ENCODE measurements around the gene CEP57. TPM values are rescaled to one million over a fixed set of nuclear protein-coding genes. Genes with fewer than 3 reads are reported as not detected.

CEP57 gene
- total RNA-seq, 1 donor from 2014 or later, result 33.8 TPM

- Histone ChIP-seq H3K4me3 (no peak overlapping the region), H3K4me1 (no peaks in the 10 kb centered on the region), H3K27ac (no peak overlapping the region), H3K36me3 (peaks cover 98% of the 10 kb centered on the region), H3K9me3 (no peaks in the 10 kb centered on the region), H3K27me3 (no peaks in the 10 kb centered on the region)
- DNase-seq (no peak), ATAC-seq (no peak)
- no peak for TF ChIP-seq CTCF (IDR thresholded peaks at IDR 0.05)
- intact Hi-C loops (cut with DNase I), result no loop called here
Observed at GRCh38 chr11:95780544-95780943, 9.8 kb upstream of the CEP57 start.

GRCh38 chr11:95788921-95789505, 1.3 kb upstream of the CEP57 start:
- Histone ChIP-seq H3K9me3 (no peaks in the 10 kb centered on the region), H3K27me3 (no peaks in the 10 kb centered on the region), H3K4me1 (peaks cover 21% of the 10 kb centered on the region), H3K36me3 (peaks cover 38% of the 10 kb centered on the region), H3K4me3 (peak overlapping the region; percentile 86), H3K27ac (peak overlapping the region; percentile 99)
- no peak for ATAC-seq
- intact Hi-C loops (cut with DNase I), result no loop called here
- TF ChIP-seq CTCF (IDR thresholded peaks at IDR 0.05), result peak; percentile 8
- no peak for DNase-seq

GRCh38 chr11:95789506-95790122, 684 bp upstream of the CEP57 start, which contains the start of gene FAM76B:
FAM76B (minus strand) TSS chr11:95789782; CDS start chr11:95789478, 304 bp downstream.
- no peaks in the 10 kb centered on the region for H3K9me3 ChIP-seq

GRCh38 chr11:95790933-95791708, 823 bp downstream of the CEP57 start:
- Histone ChIP-seq H3K36me3 (peaks cover 18% of the 10 kb centered on the region), H3K9me3 (no peaks in the 10 kb centered on the region), H3K4me1 (peaks cover 21% of the 10 kb centered on the region), H3K27ac (peak overlapping the region; percentile 99), H3K27me3 (no peaks in the 10 kb centered on the region), H3K4me3 (peak overlapping the region; percentile 86)
- intact Hi-C loops (cut with DNase I), result no loop called here
- ATAC-seq, result peak; percentile 36
- DNase-seq, result peak; percentile 89
- no peak for TF ChIP-seq CTCF (IDR thresholded peaks at IDR 0.05)

More at GRCh38 chr11:95789506-95790122, 684 bp upstream of the CEP57 start, which contains the start of gene FAM76B:
- ATAC-seq, result peak; percentile 93
- H3K4me1 ChIP-seq, result peaks cover 21% of the 10 kb centered on the region
- intact Hi-C loops (cut with DNase I), result no loop called here
- peak within 1 kb of the TSS; percentile 86 for H3K4me3 ChIP-seq
- H3K36me3 ChIP-seq, result peaks cover 33% of the 10 kb centered on the region
- H3K27me3 ChIP-seq, result no peaks in the 10 kb centered on the region
- TF ChIP-seq CTCF (IDR thresholded peaks at IDR 0.05), result no peak
- peak within 1 kb of the TSS; percentile 99 for H3K27ac ChIP-seq
- peak; percentile 98 for DNase-seq

GRCh38 chr11:95791709-95792033, 1.4 kb downstream of the CEP57 start:
- ATAC-seq (no peak), DNase-seq (no peak)
- peaks cover 21% of the 10 kb centered on the region for H3K4me1 ChIP-seq
- H3K9me3 ChIP-seq, result no peaks in the 10 kb centered on the region
- H3K4me3 ChIP-seq, result peak overlapping the region; percentile 86
- H3K27ac ChIP-seq, result peak overlapping the region; percentile 99
- peaks cover 13% of the 10 kb centered on the region for H3K36me3 ChIP-seq
- intact Hi-C loops (cut with DNase I), result no loop called here
- no peak for TF ChIP-seq CTCF (IDR thresholded peaks at IDR 0.05)
- H3K27me3 ChIP-seq, result no peaks in the 10 kb centered on the region

Data from upper lobe of right lung (tissue), 1 donor.